SU-DHL-6 (cell line): ENCODE data around the gene TNS1.

Source experiments
- H2AFZ ChIP-seq: fragments of 200-600 bp; sonication (generic); 2 replicates; pipeline ENCODE4 v1.6.1; 2014; ENCODE audit warnings: low read depth, mild to moderate bottlenecking, moderate library complexity, mixed read lengths, antibody characterized with exemption, low read length; ENCODE audit not compliant: severe bottlenecking
- H3F3A ChIP-seq: fragments of 200-600 bp; shearing (Covaris generic); 2 replicates; pipeline ENCODE4 v1.6.0; 2016; ENCODE audit warnings: antibody characterized with exemption, mild to moderate bottlenecking; ENCODE audit not compliant: insufficient read depth
- H3K27ac ChIP-seq: fragments of 200-600 bp; sonication (generic); 2 replicates; pipeline ENCODE4 v1.5.1; 2016; ENCODE audit warnings: low read depth, mild to moderate bottlenecking, low read length, moderate library complexity, mixed read lengths
- H3K27me3 ChIP-seq: fragments of 200-600 bp; sonication (generic), shearing (Covaris generic); 2 replicates; pipeline ENCODE4 v1.6.0; 2014; ENCODE audit warnings: mild to moderate bottlenecking, low read length
- H3K36me3 ChIP-seq: fragments of 200-600 bp; sonication (generic); 2 replicates; pipeline ENCODE4 v1.6.1; 2014; ENCODE audit warnings: mild to moderate bottlenecking, low read length, mixed read lengths
- H3K4me2 ChIP-seq: fragments of 300-600, 200-600 bp; shearing (Covaris generic), sonication (generic); 2 replicates; pipeline ENCODE4 v1.6.0; 2014; ENCODE audit warnings: low read length, low read depth, mild to moderate bottlenecking; ENCODE audit not compliant: poor library complexity, severe bottlenecking
- H3K4me3 ChIP-seq: fragments of 200-600 bp; sonication (generic); 2 replicates; pipeline ENCODE4 v1.5.1; 2014; ENCODE audit warnings: antibody characterized with exemption, low read length, mild to moderate bottlenecking, mixed read lengths; ENCODE audit not compliant: insufficient read depth, poor library complexity, severe bottlenecking
- H3K79me2 ChIP-seq: fragments of 200-600 bp; sonication (generic); 2 replicates; pipeline ENCODE4 v1.6.1; 2014; ENCODE audit warnings: mild to moderate bottlenecking, low read length, moderate library complexity; ENCODE audit not compliant: insufficient read depth
- H3K9ac ChIP-seq: fragments of 200-600 bp; sonication (generic); 2 replicates; pipeline ENCODE4 v1.7.0; 2014; ENCODE audit warnings: mild to moderate bottlenecking, low read length
- H3K9me2 ChIP-seq: fragments of 200-600 bp; sonication (generic); replicated peaks from 2 replicates; pipeline ENCODE4 v1.6.1; 2014; ENCODE audit warnings: low read length; ENCODE audit not compliant: insufficient read depth
- H3K9me3 ChIP-seq: fragments of 200-600 bp; sonication (generic); 2 replicates; pipeline ENCODE4 v1.6.1; 2014; ENCODE audit warnings: low read length, mixed read lengths; ENCODE audit not compliant: insufficient read depth
- H4K20me1 ChIP-seq: fragments of 200-600 bp; sonication (generic); 2 replicates; pipeline ENCODE4 v1.6.1; 2014; ENCODE audit warnings: low read depth, mild to moderate bottlenecking, antibody characterized with exemption, low read length, moderate library complexity, mixed read lengths
- CTCF ChIP-seq: fragments of 200-600 bp; sonication (generic); IDR thresholded peaks from one replicate; pipeline ENCODE4 v1.5.1; 2017; ENCODE audit warnings: antibody characterized with exemption, mild to moderate bottlenecking, low read length, moderate library complexity; ENCODE audit not compliant: insufficient read depth, poor library complexity, severe bottlenecking
- EZH2phosphoT487 ChIP-seq: fragments of 200-600 bp; sonication (generic), shearing (Covaris generic); conservative IDR thresholded peaks from 2 replicates; pipeline ENCODE4 v1.6.1; 2018; ENCODE audit warnings: mild to moderate bottlenecking, antibody characterized with exemption, low read length, moderate library complexity, mixed read lengths

Gene TNS1

GRCh38 chr2:217826991-217827390 lies 175.8 kb downstream of the TNS1 start:
- Histone ChIP-seq H3F3A (no peaks in the 10 kb centered on the region), H3K9ac (no peak overlapping the region), H3K27me3 (no peaks in the 10 kb centered on the region), H3K79me2 (no peaks in the 10 kb centered on the region), H3K4me2 (no peak overlapping the region), H3K36me3 (no peaks in the 10 kb centered on the region), H3K9me2 (no peaks in the 10 kb centered on the region), H3K4me3 (no peak overlapping the region), H2AFZ (no peak overlapping the region), H3K27ac (no peak overlapping the region), H4K20me1 (no peaks in the 10 kb centered on the region), H3K9me3 (no peaks in the 10 kb centered on the region)
- no peak for TF ChIP-seq CTCF
- TF ChIP-seq EZH2phosphoT487 = no peak

- TF ChIP-seq EZH2phosphoT487 (no peak), CTCF (no peak)
- H3K9me3 ChIP-seq = no peaks in the 10 kb centered on the region
- no peaks in the 10 kb centered on the region for H4K20me1 ChIP-seq
- no peak overlapping the region for H3K9ac ChIP-seq
- no peaks in the 10 kb centered on the region for H3F3A ChIP-seq
- no peaks in the 10 kb centered on the region for H3K36me3 ChIP-seq
- no peaks in the 10 kb centered on the region for H3K27me3 ChIP-seq
- H3K79me2 ChIP-seq = no peaks in the 10 kb centered on the region
- no peak overlapping the region for H3K27ac ChIP-seq
- H2AFZ ChIP-seq = no peak overlapping the region
- H3K9me2 ChIP-seq = no peaks in the 10 kb centered on the region
- H3K4me3 ChIP-seq = no peak overlapping the region
- H3K4me2 ChIP-seq = no peak overlapping the region
Measured at GRCh38 chr2:217826520-217826919, 176.3 kb downstream of the TNS1 start.

GRCh38 chr2:217825469-217826235 lies 177.1 kb downstream of the TNS1 start:
- Histone ChIP-seq H3K9me3 (no peaks in the 10 kb centered on the region), H4K20me1 (no peaks in the 10 kb centered on the region), H3K36me3 (no peaks in the 10 kb centered on the region), H3F3A (no peaks in the 10 kb centered on the region), H2AFZ (no peak overlapping the region), H3K4me2 (no peak overlapping the region), H3K27me3 (no peaks in the 10 kb centered on the region), H3K9ac (no peak overlapping the region), H3K79me2 (no peaks in the 10 kb centered on the region), H3K4me3 (no peak overlapping the region), H3K27ac (no peak overlapping the region), H3K9me2 (no peaks in the 10 kb centered on the region)
- TF ChIP-seq EZH2phosphoT487 = no peak
- TF ChIP-seq CTCF = no peak
